Measurements from ENCODE around the gene HELZ2. TPM values are rescaled to one million over a fixed set of nuclear protein-coding genes. Genes with fewer than 3 reads are reported as not detected.

The HELZ2 gene
- total and polyA plus RNA-seq, 2 of the 4 experiments (the other 2 are of a cell fraction) = 4.7 to 10.6 TPM

DNA sequence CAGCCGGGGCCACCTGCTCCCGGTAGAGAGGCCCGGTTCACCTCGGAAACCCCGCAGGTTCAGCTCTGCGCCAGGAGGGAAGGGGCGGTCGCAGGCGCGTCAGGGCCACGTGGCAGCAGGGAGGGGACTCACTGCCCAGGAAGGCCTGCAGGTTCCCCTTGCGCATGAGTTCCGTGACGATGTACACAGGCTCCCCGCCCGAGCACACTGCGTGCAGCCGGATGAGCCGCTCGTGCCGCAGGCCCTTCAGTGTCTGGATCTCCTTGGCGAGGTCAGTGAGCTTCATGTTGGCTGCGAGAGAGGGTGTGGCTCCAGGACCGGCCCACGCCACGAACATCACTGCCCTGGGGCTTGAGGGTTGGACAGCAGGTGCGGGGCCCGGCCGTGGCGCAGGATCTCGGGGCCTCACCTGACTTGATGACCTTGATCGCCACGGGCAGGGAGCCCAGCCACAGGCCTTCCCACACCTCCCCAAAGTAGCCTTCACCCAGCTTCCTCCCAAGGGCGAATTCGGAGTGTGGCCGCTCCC, 31.9 kb downstream of the HELZ2 start:
- CTCF ChIA-PET = no interaction called here
- H4K20me1 ChIP-seq (ENCODE audit: insufficient read depth, low read length) = no peaks in the 10 kb centered on the region
- no peak overlapping the region for H3K4me2 ChIP-seq (ENCODE audit: low read depth, low read length)
- H2BK20ac ChIP-seq (ENCODE audit: low read depth, low read length) = no peak overlapping the region
- H3K4me1 ChIP-seq (ENCODE audit: control insufficient read depth, insufficient read depth, low read length) = peaks cover 3% of the 10 kb centered on the region; the same call in 1 of the 2 replicates
- H2AK5ac ChIP-seq (ENCODE audit: low read depth, low read length) = no peak overlapping the region
- no peak overlapping the region for H2AK9ac ChIP-seq (replicated peaks; ENCODE audit: low read depth, low read length, poor library complexity)
- in situ Hi-C loops (cut with MboI; ENCODE audit: low sequenced_read_pairs) (no loop called here), intact Hi-C loops (cut with micrococcal nuclease) (no loop called here), dilution Hi-C loops (cut with HindIII; ENCODE audit: low sequenced_read_pairs, unreplicated experiment) (no loop called here)
- no peak for DNase-seq
- no peak overlapping the region for H3K9ac ChIP-seq (ENCODE audit: low read depth, low read length)
- TF ChIP-seq, protein P1, sequence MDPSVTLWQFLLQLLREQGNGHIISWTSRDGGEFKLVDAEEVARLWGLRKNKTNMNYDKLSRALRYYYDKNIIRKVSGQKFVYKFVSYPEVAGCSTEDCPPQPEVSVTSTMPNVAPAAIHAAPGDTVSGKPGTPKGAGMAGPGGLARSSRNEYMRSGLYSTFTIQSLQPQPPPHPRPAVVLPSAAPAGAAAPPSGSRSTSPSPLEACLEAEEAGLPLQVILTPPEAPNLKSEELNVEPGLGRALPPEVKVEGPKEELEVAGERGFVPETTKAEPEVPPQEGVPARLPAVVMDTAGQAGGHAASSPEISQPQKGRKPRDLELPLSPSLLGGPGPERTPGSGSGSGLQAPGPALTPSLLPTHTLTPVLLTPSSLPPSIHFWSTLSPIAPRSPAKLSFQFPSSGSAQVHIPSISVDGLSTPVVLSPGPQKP (IDR thresholded peaks at IDR 0.05; ENCODE audit: borderline replicate concordance, low read depth, low read length) = no peak
- TF ChIP-seq BHLHE40 (IDR thresholded peaks at IDR 0.05; ENCODE audit: low read depth, low read length) (no peak), MAZ (IDR thresholded peaks at IDR 0.05; ENCODE audit: borderline replicate concordance, low read depth, low read length) (no peak), RAD21 (IDR thresholded peaks at IDR 0.05; ENCODE audit: low read length) (no peak), CEBPB (IDR thresholded peaks at IDR 0.05; ENCODE audit: low read depth, low read length) (no peak), RCOR1 (IDR thresholded peaks at IDR 0.05; ENCODE audit: insufficient replicate concordance, low read length) (no peak), CHD1 (IDR thresholded peaks at IDR 0.05; ENCODE audit: low read depth, low read length) (no peak), NFE2L2 (IDR thresholded peaks at IDR 0.05; ENCODE audit: low read depth, low read length) (no peak), RFX5 (IDR thresholded peaks at IDR 0.05; ENCODE audit: low read depth, low read length) (no peak)
- TF ChIP-seq, protein P2, sequence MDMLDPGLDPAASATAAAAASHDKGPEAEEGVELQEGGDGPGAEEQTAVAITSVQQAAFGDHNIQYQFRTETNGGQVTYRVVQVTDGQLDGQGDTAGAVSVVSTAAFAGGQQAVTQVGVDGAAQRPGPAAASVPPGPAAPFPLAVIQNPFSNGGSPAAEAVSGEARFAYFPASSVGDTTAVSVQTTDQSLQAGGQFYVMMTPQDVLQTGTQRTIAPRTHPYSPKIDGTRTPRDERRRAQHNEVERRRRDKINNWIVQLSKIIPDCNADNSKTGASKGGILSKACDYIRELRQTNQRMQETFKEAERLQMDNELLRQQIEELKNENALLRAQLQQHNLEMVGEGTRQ (IDR thresholded peaks at IDR 0.05; ENCODE audit: low read depth, low read length) = no peak
- H3K14ac ChIP-seq (replicated peaks; ENCODE audit: low read depth, low read length) = no peak overlapping the region
- no TSS peak for BruUV-seq (replicated peaks)
- no peak overlapping the region for H2BK120ac ChIP-seq (ENCODE audit: low read depth, low read length)
- H2BK5ac ChIP-seq (ENCODE audit: low read depth, low read length, poor library complexity, severe bottlenecking) = no peak overlapping the region
- H4K5ac ChIP-seq (ENCODE audit: low read depth, low read length) = no peak overlapping the region
- H3K23ac ChIP-seq (ENCODE audit: low read depth, low read length) = no peak overlapping the region
- H2AFZ ChIP-seq (replicated peaks; ENCODE audit: low read length, poor library complexity) = no peak overlapping the region
- H3K9me3 ChIP-seq (ENCODE audit: control insufficient read depth, insufficient read depth, low read length) = no peaks in the 10 kb centered on the region
- no peaks in the 10 kb centered on the region for H3K9me1 ChIP-seq (ENCODE audit: insufficient read depth, low read length)
- H3K18ac ChIP-seq (ENCODE audit: low read depth, low read length) = no peak overlapping the region
- no peak overlapping the region for H3K56ac ChIP-seq (ENCODE audit: extremely low read depth, insufficient read depth, low read length)
- no peak overlapping the region for H3K4ac ChIP-seq (ENCODE audit: low read depth, low read length)
- WGBS, 2 experiments (ENCODE audit: extremely low coverage in 2 of 2, insufficient read length in 1 of 2) = 91% methylated on average over 18 of the region's 36 CpGs; no CpG with 5 or more reads in 1 of the 2 experiments
- POLR2A ChIA-PET (ENCODE audit: unreplicated experiment) = no interaction called here
- no peak overlapping the region for H3K4me3 ChIP-seq (ENCODE audit: insufficient read depth, low read depth, low read length)
- no peak for ATAC-seq (ENCODE audit: low read depth)
- H3K27me3 ChIP-seq (ENCODE audit: control insufficient read depth, insufficient read depth, low read length) = peaks cover 20% of the 10 kb centered on the region; the same call in 1 of the 2 replicates
- no peak overlapping the region for H4K8ac ChIP-seq (ENCODE audit: low read depth in 2 of 2, low read length in 2 of 2)
- no peak overlapping the region for H3K27ac ChIP-seq (ENCODE audit: insufficient read depth, low read length)
- no peaks in the 10 kb centered on the region for H3K36me3 ChIP-seq (ENCODE audit: control insufficient read depth, insufficient read depth, low read length)
- H4K91ac ChIP-seq (ENCODE audit: insufficient read depth, low read depth, low read length) = no peak overlapping the region
- no peak overlapping the region for H2BK15ac ChIP-seq (ENCODE audit: low read depth, low read length)
- no peaks in the 10 kb centered on the region for H3K79me1 ChIP-seq (ENCODE audit: low read depth in 1 of 2, low read length in 2 of 2)
